SK-MEL-5 (cell line): ENCODE measurements around the gene MTHFR. TPM values are rescaled to one million over a fixed set of nuclear protein-coding genes. Genes with fewer than 3 reads are reported as not detected.
A peak's percentile ranks its signal among the peaks of the same experiment; 100 is the strongest.

Source experiments
- DNase-seq: peaks from one replicate; pipeline ENCODE4 v3.0.0-alpha.2; 2016; ENCODE audit warnings: low read depth, low spot score
- in situ Hi-C: cut with HindIII; loops from 2 replicates; pipeline ENCODE4 v1.10.0; 2016; ENCODE audit warnings: low sequenced_read_pairs, high pct_unique_total_duplicates, low pct_unique_long_range_greater_than_20kb
- total RNA-seq: library from RNA; depleted of rRNA; stranded (reverse); fragments of >200 nt; shearing (Covaris generic); gene quantifications from 2 replicates; pipeline ENCODE4 v1.2.3, GENCODE V29; 2014

MTHFR gene
- total RNA-seq, 1 experiment from 2014 or later, result 15.2 TPM

DNA sequence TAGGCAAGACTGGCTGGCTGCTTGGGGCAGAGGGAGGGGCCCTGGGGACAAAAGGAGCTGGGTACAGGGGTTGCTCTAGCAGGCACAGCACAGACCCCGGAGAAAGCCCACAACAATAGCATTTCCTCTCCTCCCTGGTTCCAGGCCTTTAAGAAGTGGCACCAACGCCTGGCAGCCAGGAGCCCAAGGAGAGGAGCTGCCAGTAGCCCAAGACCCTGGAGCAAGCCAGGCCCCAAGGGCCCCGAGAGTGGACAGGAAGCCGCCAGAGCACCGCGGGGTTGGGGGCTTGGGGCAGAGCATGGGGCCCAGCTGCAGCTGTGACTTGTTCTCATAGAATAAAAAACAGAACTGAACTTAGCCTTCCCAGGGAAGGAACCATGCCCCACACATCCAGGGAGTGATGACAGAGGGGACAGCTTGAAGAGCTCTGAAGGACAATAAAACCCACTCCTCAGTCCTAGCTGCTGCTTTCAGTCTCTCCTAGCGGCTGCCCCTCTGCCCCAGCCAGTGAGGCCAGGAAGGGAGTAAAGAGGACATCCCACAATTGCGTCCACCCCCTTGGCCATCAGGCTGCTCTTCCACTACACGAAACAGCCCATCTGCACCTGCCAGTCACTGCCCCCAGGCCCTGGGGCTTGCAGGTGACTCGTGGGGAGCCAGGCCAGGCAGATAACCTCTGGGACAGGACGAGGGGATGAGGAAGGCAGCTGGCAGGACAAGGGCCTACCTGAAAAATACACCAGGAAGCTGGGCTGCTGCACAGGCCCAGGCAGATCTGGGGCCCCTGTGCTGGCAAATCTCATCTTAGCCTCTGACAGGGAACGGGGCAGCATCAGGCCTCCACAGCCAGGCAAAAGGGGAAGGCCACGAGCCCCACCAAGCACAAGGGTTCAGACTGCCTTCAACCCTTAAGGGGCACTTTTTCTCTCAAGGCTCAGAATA lies 16.4 kb downstream of the MTHFR start:
- in situ Hi-C loops, result no loop called here
- DNase-seq, result no peak

DNA sequence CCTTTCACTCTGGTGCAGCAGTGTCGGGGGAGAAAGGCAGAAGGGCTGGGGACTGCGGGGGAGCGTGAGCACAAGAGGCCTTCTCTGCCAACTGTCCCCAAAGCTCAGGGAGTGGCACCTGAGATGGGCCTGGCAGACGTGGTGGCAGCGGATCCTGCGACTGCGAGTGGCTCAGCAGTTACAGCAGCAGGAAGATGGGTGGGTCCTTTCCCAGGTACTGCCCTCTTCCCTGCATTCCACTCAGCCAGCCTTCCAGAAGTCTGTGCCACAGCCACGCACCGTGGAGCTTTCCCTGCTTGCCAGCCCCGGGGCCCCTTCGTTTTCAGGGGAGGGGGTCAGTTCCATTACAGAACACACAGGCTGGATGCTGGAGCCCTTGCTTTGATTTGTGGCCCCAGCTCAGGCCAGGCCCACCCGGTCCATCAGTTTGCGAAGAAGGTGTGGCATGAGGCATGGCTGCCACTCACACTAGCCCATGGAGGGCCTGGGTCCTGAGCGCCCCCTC lies 17.2 kb downstream of the MTHFR start:
- DNase-seq, result no peak
- in situ Hi-C loops, result no loop called here

DNA sequence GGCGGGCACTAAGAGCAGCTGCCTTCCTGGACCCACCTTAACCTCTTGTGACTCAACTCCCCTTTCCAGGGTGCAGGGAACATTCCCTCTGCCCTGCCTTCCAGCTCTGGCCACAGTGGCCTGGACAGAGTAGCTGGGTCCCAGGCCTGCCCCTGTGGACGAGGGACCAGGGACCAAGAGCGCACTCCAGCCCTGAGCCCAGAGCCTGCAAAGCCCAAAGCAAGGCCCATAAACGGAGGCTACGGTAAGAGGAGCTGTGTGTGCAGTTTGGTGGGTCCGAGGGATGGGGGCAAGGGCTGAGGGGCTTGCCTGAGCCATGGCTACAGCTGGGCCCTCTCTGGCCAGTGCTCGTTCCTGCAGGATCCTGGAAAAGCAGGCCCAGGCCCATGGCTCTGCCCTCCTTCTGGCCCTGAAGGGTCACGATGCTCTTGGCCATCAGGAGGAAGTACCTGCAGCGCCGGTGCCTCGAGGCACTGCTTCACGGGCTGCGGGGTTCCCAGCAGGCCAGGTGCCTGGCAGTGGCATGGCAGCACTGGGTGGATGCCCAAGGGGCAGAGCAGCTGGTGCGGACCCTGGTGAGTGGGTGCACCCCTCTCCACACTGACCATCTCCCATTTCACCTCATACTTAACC lies 17.8 kb downstream of the MTHFR start:
- no peak for DNase-seq
- in situ Hi-C loops, result no loop called here

- DNase-seq, result no peak
- in situ Hi-C loops, result no loop called here
Observed at GRCh38 chr1:11787251-11787803, 18.4 kb downstream of the MTHFR start.

DNA sequence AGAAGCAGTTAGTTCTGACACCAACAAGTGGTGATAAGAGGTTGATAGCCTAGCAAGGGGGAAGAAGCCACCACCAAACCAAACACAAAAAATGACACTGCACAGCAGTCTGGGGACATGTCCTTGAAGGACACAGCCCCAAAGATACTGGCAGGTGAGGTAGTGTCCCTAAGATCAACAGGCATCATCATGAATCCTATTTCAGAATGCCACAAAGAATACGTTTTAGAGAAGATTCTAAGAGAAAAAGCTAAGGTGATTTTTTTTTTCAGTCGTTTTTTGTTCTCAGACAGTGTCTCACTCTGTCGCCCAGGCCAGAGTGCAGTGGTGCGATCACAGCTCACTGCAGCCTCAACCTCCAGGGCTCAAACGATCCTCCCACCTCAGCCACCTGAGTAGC lies 19.6 kb downstream of the MTHFR start:
- DNase-seq, result no peak
- in situ Hi-C loops, result no loop called here

DNA sequence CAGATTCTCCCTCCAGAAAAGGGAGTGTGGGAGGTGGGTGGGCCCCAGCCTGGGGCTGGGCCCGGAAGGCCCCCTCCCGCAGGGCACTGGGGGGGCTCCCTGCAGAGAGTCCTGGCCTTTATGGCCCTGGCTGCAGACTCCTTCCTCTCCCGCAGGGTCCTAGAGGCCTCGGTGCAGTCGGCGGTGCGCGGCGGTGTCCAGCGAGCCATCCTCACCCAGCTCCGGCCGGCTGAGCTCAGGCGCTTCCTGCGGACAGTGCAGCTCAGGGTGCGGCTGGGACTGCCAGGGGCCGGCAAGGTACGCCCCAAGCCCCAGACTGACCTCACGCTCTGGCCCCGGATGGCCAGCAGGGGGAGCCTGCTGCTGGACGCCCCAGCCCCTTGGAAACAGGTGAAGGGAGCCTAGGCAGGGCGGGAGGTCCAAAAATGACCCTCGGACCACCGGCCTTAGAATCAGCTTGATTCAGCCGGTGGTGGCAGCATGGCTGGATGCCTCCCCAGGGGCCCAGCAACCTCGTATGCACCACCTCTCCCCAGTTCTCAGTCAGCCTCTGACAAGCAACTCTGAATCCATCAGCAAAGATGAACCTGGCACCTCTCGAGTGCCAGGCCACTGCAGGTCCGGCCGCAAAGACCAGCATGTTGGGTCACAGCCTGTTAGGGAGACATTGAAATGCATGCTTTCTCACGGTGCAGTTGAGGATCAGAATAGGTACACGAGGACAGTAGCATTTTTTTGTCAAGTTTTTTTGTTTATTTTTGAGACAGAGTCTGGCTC lies 20.6 kb downstream of the MTHFR start:
- DNase-seq, result peak; percentile 51
- in situ Hi-C loops, result no loop called here

DNA sequence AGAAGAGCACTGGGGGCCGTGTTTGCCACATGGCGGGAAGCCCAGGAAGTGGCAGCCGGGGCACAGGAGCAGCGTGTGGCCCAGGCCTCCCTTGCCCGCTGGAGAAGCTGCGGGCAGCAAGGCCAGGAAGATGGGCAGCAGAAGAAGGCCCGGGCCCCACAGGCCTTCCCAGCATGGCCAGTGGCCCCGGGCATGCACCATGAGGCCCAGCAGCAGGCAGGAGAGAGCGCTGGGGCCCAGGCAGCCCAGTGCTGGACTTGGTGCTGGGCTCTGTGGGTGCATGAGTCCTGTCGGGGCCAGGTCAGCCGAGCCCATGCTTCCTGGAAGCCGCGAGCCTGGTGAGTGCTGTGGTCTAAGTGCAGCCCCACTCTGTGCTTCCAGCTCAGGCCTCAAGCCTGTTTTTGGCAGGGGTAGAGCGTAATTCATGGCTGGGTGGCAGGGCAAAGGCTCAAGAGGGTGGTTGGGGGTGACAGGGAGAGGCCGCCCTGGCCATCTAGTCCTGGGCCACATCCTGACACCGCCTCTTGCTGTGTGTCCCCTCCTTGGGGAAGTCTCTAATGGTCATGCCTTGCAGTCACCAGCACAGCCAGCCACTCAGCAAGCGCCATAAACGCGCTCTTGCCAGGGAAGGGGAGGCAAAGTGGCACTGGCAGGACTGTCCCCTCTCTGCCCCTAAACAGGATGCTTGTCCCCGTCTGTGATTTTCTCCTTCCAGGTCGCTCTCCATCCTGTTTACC lies 21.3 kb downstream of the MTHFR start:
- in situ Hi-C loops, result no loop called here
- no peak for DNase-seq

DNA sequence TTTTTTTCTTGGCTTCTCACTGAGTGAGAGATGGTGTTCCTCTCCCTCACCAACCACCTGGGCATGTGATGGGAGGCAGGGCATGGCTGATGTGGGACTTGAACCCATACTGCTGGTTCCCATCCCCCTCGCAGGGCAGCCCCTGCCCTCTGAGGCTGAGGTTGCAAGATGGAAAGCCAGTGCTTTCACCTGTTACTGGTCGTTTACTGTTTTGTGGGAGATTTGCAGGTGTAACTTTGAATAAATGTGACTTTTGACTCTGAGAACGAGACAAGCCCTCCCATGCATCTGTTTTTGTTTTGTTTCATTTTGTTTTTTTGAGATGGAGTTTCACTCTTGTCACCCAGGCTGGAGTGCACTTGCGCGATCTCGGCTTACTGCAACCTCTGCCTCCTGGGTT lies 22.2 kb downstream of the MTHFR start:
- DNase-seq, result no peak
- in situ Hi-C loops, result no loop called here

DNA sequence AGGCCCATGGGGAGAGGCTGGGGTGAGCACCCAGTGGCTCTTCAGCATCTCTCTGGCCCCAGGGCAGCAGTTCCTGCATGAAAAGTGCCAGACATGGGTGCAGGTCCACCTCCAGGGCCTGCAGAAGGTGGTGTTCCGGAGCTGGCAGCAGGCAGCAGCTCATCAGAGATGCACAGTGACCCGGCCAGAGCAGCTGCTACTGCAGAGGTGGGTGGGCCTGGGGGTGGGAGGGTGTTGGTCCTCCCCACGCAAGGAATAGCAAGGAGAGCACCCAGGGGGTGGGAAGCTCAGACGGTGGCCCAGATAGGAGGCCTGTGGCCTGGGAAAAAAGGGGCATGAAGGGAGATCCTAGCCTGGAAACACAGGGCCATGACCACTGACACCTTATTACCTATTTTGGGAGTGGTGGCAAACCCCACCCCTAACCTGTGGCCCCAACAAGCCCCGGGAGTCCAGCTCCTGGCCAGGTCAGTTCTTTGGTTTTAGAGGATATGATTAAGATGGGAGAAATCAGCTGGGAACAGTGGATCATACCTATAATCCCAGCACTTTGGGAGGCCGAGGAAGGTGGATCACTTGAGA lies 23.5 kb downstream of the MTHFR start:
- in situ Hi-C loops, result no loop called here
- DNase-seq, result no peak

- DNase-seq, result no peak
- in situ Hi-C loops, result no loop called here
Observed at GRCh38 chr1:11781297-11781696, 24.5 kb downstream of the MTHFR start.

- no peak for DNase-seq
- in situ Hi-C loops, result no loop called here
Observed at GRCh38 chr1:11780380-11781147, 25.2 kb downstream of the MTHFR start.

DNA sequence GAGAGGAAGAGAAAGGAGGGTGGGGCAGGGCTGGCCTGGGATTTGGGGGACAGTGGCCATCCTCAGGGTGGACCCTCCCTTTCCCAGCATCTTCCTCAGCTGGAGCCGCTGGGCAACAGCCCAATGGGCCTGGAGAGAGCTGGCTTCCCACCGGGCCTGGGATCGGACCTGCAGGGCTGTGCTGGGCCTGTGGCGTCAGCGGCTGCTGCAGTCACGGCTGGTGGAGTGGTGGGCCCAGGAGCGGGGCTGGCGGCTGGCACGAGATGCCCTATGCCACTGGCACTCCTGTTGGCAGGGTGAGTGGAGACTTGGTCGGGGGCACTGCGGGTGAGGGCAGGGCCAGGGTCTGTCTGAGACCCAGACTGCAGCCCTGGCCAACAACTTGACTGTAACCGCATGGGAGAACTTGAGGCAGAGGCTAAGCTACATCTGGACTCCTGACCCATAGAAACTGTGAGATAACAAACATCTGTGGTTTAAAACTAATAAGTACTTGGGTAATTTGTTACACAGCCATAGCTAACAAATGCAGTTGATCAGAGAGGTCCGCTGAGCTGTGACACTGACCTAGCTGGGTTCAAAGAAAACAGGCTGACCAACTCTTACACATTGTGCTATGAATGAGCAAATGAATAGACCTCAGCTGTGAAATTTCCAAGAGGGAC lies 25.9 kb downstream of the MTHFR start:
- DNase-seq, result no peak
- in situ Hi-C loops, result no loop called here

- DNase-seq, result no peak
- in situ Hi-C loops, result no loop called here
Observed at GRCh38 chr1:11778844-11779623, 26.7 kb downstream of the MTHFR start.

- in situ Hi-C loops, result no loop called here
- no peak for DNase-seq
Observed at GRCh38 chr1:11778336-11778735, 27.4 kb downstream of the MTHFR start.

DNA sequence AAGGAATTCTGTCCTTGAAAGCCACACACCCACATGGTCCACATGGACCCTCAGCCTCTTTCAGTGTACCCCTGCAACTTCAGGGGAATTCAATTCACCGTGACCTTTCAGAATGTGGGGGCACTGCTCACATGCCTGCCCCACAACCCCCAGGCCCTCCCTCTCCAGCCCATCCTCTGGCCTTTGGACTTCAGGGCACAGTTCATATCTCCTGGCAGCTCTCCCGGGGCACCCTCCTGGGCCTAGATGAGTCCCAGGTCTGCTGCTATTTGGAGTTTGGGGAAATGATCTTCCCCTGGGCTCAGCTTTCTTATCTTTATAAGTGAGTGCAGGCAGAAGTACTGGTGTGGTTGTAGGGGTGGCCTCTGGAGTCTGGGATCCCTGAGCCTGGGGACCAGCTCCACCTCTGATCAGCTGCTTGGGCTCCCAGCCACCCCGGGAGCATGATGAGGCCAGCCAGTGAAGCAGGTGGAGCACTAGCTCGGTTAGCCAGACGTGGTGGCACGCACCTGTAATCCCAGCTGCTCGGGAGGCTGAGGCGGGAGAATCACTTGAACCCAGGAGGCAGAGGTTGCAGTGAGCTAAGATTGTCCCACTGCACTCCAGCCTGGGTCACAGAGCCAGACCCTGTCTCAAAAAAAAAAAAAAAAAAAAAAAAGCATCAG lies 28.0 kb downstream of the MTHFR start:
- DNase-seq, result no peak
- in situ Hi-C loops, result no loop called here
